HFF-Myc (cell line): ENCODE results near the gene TBCB.
"Not testable (repeated sequence)": the region's sequence is repeated elsewhere in the genome, so short reads cannot be mapped to it uniquely, and the experiment has no call there.

Experiments
- DNase-seq: peaks from one replicate; pipeline ENCODE4 v3.0.0-alpha.2; 2011; ENCODE audit warnings: low read depth; ENCODE audit errors: extremely low read depth
- H3K4me3 ChIP-seq: replicated peaks from 2 replicates; pipeline ENCODE4 v1.5.1; 2011; ENCODE audit warnings: low read depth, mild to moderate bottlenecking, control low read depth, low read length
- TF ChIP-seq, protein P1 (sequence below): IDR thresholded peaks from 2 replicates; pipeline ENCODE4 v1.5.1; 2012; ENCODE audit warnings: mild to moderate bottlenecking, low read depth, low read length, control low read depth; ENCODE audit errors: missing control alignments

TBCB gene

DNA sequence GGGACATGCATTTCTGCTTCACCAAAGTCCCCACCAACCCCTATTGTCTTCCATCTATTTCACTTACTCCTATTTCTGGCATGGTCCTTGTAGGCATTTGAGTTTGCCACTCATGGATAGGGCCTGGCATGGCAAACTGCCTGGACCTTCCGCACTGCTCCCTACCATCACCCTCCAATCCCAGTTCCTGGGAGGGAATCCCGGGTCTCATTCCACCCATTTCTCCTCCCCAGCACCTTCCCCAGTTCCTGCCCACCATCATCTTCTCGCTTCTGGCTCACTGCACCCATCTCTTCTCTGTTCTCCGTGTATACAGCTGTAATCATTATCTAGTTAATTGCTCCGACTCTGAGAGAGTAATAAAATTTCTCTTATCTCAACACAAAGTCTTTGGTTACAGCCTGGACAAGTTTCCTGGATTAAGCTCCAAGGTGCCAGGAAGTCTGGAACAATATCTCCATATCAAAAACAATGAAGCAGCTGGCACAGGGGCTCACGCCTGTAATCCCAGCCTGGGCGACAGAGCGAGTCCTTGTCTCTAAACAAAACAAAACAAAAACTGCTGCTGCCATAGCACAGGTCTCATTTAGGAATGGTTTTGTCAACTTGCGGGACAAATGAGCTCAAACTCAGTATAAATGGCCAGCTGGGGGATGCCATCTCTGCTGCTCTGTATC lies 54.0 kb downstream of the TBCB start:
- DNase-seq = no peak
- no peak overlapping the region for H3K4me3 ChIP-seq
- TF ChIP-seq, protein P1, sequence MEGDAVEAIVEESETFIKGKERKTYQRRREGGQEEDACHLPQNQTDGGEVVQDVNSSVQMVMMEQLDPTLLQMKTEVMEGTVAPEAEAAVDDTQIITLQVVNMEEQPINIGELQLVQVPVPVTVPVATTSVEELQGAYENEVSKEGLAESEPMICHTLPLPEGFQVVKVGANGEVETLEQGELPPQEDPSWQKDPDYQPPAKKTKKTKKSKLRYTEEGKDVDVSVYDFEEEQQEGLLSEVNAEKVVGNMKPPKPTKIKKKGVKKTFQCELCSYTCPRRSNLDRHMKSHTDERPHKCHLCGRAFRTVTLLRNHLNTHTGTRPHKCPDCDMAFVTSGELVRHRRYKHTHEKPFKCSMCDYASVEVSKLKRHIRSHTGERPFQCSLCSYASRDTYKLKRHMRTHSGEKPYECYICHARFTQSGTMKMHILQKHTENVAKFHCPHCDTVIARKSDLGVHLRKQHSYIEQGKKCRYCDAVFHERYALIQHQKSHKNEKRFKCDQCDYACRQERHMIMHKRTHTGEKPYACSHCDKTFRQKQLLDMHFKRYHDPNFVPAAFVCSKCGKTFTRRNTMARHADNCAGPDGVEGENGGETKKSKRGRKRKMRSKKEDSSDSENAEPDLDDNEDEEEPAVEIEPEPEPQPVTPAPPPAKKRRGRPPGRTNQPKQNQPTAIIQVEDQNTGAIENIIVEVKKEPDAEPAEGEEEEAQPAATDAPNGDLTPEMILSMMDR = no peak

DNA sequence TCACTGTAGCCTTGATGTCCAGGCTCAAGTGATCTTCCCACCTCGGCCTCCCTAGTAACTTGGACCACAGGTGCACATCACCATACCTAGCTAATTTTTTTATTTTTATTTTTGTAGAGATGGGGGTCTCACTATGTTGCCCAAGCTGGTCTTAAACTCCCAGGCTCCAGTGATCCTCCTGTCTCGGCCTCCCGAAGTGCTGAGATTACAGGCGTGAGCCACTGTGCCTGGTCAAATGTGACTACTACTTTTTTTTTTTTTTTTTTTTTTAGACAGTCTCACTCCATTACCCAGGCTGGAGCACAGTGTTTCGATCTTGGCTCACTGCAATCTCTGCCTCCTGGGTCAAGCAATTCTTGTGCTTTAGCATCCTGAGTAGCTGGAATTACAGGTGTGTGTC lies 57.6 kb downstream of the TBCB start:
- TF ChIP-seq, protein P1 = no peak
- no peak overlapping the region for H3K4me3 ChIP-seq
- DNase-seq = no peak

DNA sequence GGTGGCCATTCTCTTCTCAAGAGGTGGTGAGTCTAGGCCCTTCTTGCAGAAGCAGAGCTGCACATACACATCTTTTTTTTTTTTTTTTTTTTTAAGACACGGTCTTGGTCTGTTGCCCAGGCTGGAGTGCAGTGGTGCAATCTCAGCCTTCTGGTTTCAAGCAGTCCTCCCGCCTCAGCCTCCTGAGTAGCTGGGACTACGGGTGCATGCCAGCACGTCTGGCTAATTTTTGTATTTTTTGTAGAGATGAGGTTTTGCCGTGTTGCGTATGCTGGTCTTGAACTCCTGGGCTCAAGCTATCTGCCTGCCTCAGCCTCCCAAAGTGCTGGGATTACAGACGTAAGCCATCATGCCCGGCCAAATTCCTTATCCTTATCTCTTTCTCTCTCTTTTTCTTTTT lies 58.6 kb downstream of the TBCB start:
- not testable (repeated sequence) for DNase-seq

More for the DNA sequence above, 58.6 kb downstream of the TBCB start:
- H3K4me3 ChIP-seq = not testable (repeated sequence)
